Upper lobe of right lung (tissue), 1 donor: ENCODE measurements around the gene FOXP1. TPM values are rescaled to one million over a fixed set of nuclear protein-coding genes. Genes with fewer than 3 reads are reported as not detected.

Source experiments
- ATAC-seq: fragments of 200-7000 bp; cut with Tn5 transposase; one replicate; pipeline ENCODE4 v1.9.1; 2020; ENCODE audit warnings: mild to moderate bottlenecking, moderate library complexity
- DNase-seq: peaks from one replicate; pipeline ENCODE4 v3.0.0-alpha.2; 2020
- H3K27ac ChIP-seq: fragments of 200-600 bp; one replicate; pipeline ENCODE4 v1.8.0; 2022
- H3K27me3 ChIP-seq: fragments of 200-600 bp; one replicate; pipeline ENCODE4 v1.8.0; 2022; ENCODE audit warnings: mild to moderate bottlenecking
- H3K36me3 ChIP-seq: fragments of 200-600 bp; one replicate; pipeline ENCODE4 v1.8.0; 2022
- H3K4me1 ChIP-seq: fragments of 200-600 bp; one replicate; pipeline ENCODE4 v1.8.0; 2022
- H3K4me3 ChIP-seq: fragments of 200-600 bp; one replicate; pipeline ENCODE4 v1.8.0; 2022; ENCODE audit warnings: mild to moderate bottlenecking
- H3K9me3 ChIP-seq: fragments of 200-600 bp; one replicate; pipeline ENCODE4 v1.8.0; 2022
- CTCF ChIP-seq: fragments of 200-600 bp; IDR thresholded peaks from one replicate; pipeline ENCODE4 v1.8.0; 2022; ENCODE audit warnings: antibody characterized with exemption
- intact Hi-C: fragments of 100-400 bp; cut with DNase I; formaldehyde crosslinking; loops from one replicate; pipeline ENCODE4 v1.11.0; 2022
- total RNA-seq: library from RNA; stranded (reverse); fragmentation: NEBNext Ultra II Directional; extraction: Animal tissue kit (Norgen Biotek cat#: 25700); gene quantifications from one replicate; pipeline ENCODE4 v1.2.1, GENCODE V29; 2021
- donor health status: DM: no; HTN: yes; CAD: no; lungs with severe emphysema.

The FOXP1 gene
- total RNA-seq, 1 donor from 2014 or later: 140 TPM

GRCh38 chr3:71587958-71588357 lies 4.4 kb upstream of the FOXP1 start:
- Histone ChIP-seq H3K9me3 (no peaks in the 10 kb centered on the region), H3K36me3 (no peaks in the 10 kb centered on the region), H3K27ac (no peak overlapping the region), H3K4me3 (no peak overlapping the region), H3K4me1 (peaks cover 16% of the 10 kb centered on the region), H3K27me3 (no peaks in the 10 kb centered on the region)
- no peak for DNase-seq
- ATAC-seq: no peak
- TF ChIP-seq CTCF: no peak
- intact Hi-C loops: loop anchor here (10.0 kb wide), 1 partner anchor 533 kb away; no protein-coding TSS in a partner anchor

GRCh38 chr3:71586810-71587242 lies 3.3 kb upstream of the FOXP1 start:
- H3K9me3 ChIP-seq: no peaks in the 10 kb centered on the region
- no peak for TF ChIP-seq CTCF
- H3K36me3 ChIP-seq: no peaks in the 10 kb centered on the region
- DNase-seq (no peak), ATAC-seq (no peak)
- H3K4me3 ChIP-seq: no peak overlapping the region
- intact Hi-C loops: loop anchor here (10.0 kb wide), 1 partner anchor 532 kb away; no protein-coding TSS in a partner anchor
- no peak overlapping the region for H3K27ac ChIP-seq
- H3K27me3 ChIP-seq: no peaks in the 10 kb centered on the region
- H3K4me1 ChIP-seq: peaks cover 16% of the 10 kb centered on the region

GRCh38 chr3:71585887-71586809 lies 2.6 kb upstream of the FOXP1 start:
- DNase-seq (no peak), ATAC-seq (no peak)
- peak; percentile 75 for TF ChIP-seq CTCF
- Histone ChIP-seq H3K36me3 (no peaks in the 10 kb centered on the region), H3K4me3 (no peak overlapping the region), H3K27ac (no peak overlapping the region), H3K27me3 (no peaks in the 10 kb centered on the region), H3K9me3 (no peaks in the 10 kb centered on the region), H3K4me1 (peaks cover 16% of the 10 kb centered on the region)
- intact Hi-C loops: loop anchor here (10.0 kb wide), 1 partner anchor 531 kb away; no protein-coding TSS in a partner anchor

- intact Hi-C loops: loop anchor here (10.0 kb wide), 1 partner anchor 530 kb away; no protein-coding TSS in a partner anchor
- H3K27ac ChIP-seq: peak overlapping the region; percentile 96
- DNase-seq (no peak), ATAC-seq (no peak)
- no peak for TF ChIP-seq CTCF
- H3K27me3 ChIP-seq: no peaks in the 10 kb centered on the region
- no peaks in the 10 kb centered on the region for H3K36me3 ChIP-seq
- H3K4me1 ChIP-seq: peaks cover 25% of the 10 kb centered on the region
- no peaks in the 10 kb centered on the region for H3K9me3 ChIP-seq
- peak overlapping the region; percentile 88 for H3K4me3 ChIP-seq
Measured at GRCh38 chr3:71585131-71585530, 1.6 kb upstream of the FOXP1 start.

GRCh38 chr3:71584394-71585011 lies 975 bp upstream of the FOXP1 start:
- intact Hi-C loops: loop anchor here (10.0 kb wide), 1 partner anchor 530 kb away; no protein-coding TSS in a partner anchor
- Histone ChIP-seq H3K27me3 (no peaks in the 10 kb centered on the region), H3K36me3 (no peaks in the 10 kb centered on the region), H3K9me3 (no peaks in the 10 kb centered on the region), H3K4me1 (peaks cover 31% of the 10 kb centered on the region), H3K27ac (peak overlapping the region; percentile 96), H3K4me3 (peak overlapping the region; percentile 88)
- DNase-seq (peak; percentile 69), ATAC-seq (no peak)
- TF ChIP-seq CTCF: no peak
